HG02885 (cell line): Measurements from ENCODE around the gene ADM5.

ENCODE experiments used
- ATAC-seq: cut with Tn5 transposase; IDR thresholded peaks from one replicate; pipeline ENCODE4 v1.9.1; 2021; ENCODE audit warnings: mild to moderate bottlenecking; ENCODE audit not compliant: unreplicated experiment, poor library complexity

Gene ADM5

GRCh38 chr19:49679771-49680413 is 9.5 kb upstream of the ADM5 start:
- ATAC-seq = no peak

DNA sequence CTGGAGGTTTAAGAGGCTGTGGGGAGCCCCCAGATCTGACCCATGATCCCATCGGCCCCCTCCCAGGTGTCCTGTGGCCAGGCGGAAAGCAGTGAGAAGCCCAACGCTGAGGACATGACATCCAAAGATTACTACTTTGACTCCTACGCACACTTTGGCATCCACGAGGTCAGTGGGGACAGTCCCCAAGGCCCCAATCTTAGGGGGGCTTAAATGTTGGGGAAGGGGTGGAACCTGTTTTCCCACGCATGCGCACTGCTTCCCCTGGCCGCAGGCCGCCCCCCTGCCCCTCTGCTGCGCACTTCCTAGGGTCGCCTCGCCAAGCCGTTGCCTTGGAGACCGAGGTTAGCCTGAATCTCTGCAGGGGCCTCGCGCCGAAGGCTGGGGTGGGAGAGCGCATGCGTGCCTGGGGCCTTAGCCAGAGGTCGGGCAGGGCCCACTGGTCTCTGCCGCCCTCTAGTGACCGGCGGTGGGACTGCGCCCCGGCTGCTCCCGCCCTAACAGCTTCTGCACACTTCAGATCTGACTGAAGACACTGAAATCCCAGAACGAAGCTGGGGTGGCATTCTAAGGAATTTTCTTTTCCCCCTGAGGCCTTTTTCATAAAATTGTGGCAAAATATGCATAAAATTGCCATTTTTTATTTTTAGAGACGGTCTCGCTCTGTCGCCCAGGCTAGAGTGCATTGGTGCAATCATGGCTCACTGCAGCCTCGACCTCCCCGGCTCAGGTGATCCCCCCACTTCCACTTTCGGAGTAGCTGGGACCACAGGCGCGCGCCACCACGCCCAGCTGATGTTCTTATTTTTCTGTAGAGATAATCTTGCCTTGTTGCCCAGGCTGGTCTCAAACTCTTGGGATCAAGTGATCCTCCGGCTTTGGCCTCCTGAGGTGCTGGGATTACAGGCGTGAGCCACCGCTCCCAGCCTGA is 8.7 kb upstream of the ADM5 start:
- ATAC-seq = peak; percentile 22

DNA sequence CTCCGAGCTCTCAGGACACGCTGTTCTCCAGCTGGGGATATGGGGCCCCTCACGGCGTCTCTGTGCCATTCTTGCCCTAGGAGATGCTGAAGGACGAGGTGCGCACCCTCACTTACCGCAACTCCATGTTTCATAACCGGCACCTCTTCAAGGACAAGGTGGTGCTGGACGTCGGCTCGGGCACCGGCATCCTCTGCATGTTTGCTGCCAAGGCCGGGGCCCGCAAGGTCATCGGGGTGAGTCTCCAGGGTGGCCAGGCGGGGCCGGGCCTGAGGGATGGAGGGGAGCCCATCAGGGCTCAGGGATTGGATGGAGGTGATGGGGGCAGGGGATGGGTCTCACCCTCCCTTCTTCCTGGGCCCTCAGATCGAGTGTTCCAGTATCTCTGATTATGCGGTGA is 7.6 kb upstream of the ADM5 start:
- no peak for ATAC-seq

- no peak for ATAC-seq
Observed at GRCh38 chr19:49682274-49682673, 7.1 kb upstream of the ADM5 start.

DNA sequence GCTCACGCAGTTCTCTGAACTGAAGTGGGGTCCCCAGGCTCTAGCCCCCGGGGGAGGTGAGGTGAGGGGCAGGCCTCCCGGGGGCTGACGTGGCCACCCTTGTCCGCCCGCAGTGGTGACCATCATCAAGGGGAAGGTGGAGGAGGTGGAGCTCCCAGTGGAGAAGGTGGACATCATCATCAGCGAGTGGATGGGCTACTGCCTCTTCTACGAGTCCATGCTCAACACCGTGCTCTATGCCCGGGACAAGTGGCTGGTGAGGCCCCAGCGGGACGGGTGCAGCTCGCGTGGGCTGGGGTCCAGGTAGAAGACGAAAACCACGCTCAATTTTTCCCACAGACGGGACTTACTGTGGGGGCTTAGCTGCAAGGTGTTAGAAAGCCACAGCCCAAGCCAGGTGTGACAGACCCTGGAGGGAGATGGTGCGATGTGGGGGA is 5.6 kb upstream of the ADM5 start:
- no peak for ATAC-seq

- no peak for ATAC-seq
Observed at GRCh38 chr19:49684251-49684982, 5.0 kb upstream of the ADM5 start.

DNA sequence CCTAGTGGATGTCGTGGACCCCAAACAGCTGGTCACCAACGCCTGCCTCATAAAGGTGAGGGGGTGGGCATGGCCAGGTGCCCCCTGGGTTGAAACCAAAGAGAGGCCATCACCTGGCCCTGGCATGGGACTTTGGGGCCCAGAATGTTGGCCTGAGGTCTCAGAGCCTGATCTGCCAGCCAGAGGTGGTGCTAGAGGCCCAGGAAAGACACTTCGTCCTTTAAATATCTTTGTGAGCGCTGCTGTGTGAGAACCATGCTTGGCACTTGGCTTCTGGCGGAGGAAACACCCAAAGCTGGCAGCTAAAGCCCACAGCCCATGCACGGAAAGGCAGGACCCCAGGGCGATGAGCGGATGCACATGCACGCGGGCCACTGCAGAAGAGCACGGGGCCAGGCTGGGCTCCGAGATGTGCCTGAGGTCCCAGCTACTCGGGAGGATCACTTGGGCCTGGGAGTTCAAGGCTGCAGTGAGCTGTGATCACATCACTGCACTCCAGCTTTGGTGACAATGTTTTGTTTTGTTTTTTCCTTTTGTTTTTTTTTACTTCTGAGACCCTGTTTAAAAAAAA is 4.3 kb upstream of the ADM5 start:
- ATAC-seq = no peak

GRCh38 chr19:49685845-49686332 is 3.5 kb upstream of the ADM5 start:
- ATAC-seq = no peak

DNA sequence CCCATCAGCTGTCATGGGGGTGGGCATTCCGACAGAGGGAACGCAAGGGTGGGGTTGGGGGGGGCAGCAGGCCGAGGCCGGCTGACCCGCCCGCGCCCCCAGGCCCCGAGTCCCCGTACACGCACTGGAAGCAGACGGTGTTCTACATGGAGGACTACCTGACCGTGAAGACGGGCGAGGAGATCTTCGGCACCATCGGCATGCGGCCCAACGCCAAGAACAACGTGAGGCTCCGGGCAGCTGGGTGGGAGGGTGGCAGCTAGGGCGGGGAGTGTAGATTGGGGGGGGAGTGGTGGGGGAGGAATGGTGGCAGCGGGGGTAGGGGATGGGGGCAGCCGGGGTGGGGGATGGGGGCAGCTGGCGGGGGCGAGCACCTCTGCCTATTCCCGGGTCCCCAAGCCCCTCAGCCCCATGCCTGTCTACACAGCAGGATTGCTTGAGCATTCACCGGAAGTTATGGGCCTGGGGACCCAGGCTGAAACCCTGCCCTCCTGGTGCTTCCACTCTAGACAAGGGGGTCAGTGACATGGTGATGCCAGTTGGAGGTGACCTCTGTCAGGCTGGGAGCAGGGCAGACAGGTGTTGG is 2.8 kb upstream of the ADM5 start:
- ATAC-seq = no peak

- ATAC-seq = no peak
Observed at GRCh38 chr19:49687150-49687549, 2.2 kb upstream of the ADM5 start.

- ATAC-seq = no peak
Observed at GRCh38 chr19:49687566-49688316, 1.7 kb upstream of the ADM5 start.

- ATAC-seq = no peak
Observed at GRCh38 chr19:49688531-49689132, 762 bp upstream of the ADM5 start.

DNA sequence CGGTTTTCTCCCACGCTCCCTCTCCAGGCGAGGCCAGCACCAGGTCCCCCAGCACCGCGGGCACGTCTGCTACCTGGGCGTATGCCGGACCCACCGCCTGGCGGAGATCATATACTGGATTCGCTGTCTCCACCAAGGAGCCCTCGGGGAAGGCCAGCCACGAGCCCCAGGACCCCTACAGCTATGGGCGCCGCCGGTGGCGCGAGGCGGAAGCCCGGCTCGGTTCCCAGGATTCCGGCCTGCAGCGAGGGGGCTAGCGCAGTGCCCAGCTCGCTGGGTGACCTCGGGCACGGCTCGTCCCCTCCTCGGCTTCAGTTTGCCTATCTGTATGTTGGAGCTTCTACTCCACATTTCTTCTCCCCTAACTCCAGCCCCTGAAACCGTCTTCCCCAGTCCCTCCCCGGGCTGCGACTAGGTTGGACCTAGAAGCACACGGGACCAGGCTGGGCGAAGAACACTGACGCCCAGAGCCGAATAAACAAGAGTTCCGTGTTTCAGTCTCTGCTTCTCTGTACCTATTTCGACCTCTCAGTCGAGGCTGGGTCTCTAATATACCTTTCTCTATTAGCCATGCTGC is 773 bp downstream of the ADM5 start:
- ATAC-seq = no peak

- ATAC-seq = no peak
Observed at GRCh38 chr19:49690656-49691242, 1.4 kb downstream of the ADM5 start, which contains the start of gene CPT1C. Gene CPT1C (plus strand): TSS chr19:49691116. CDS start chr19:49692253, 1,137 bp downstream.

DNA sequence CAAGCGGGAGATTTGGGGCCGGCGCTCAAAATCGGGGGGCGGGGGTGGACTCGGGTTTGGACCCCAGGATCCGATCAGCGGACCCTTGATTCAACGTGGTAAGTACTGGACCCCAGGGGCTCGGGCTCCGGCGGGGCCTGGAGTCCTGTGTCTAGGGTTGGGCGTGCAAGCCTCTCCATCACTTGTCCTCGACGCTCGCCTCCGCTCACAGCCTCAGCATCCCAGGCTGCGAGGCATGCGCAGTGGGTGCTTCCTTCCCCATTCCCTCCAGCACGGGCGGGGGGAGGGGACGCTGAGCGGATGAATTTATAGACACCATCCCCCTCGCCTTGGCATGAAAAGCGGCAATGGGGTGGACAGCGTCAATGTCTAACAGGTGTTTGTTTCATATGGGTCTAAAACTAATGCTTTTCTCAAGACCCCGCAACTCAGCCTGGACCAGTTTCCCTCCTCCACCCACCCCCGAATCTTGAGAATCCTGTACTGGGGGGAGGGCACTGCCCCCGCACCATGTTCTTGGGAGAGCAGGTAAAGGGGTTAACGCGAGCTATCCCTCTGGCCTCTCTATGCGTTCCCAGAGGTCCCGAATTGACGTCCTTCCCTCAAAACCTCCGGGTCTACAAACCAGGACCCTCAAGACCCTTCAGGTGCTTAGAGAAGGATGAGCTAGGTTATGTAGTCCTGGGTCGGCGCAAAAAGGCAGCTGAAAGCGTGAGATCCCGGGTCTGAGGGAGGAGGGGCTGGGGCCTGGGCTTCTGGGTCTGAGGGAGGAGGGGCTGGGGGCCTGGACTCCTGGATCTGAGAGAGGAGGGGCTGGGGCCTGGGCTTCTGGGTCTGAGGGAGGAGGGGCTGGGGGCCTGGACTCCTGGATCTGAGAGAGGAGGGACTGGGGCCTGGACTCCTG is 2.1 kb downstream of the ADM5 start:
- no peak for ATAC-seq

DNA sequence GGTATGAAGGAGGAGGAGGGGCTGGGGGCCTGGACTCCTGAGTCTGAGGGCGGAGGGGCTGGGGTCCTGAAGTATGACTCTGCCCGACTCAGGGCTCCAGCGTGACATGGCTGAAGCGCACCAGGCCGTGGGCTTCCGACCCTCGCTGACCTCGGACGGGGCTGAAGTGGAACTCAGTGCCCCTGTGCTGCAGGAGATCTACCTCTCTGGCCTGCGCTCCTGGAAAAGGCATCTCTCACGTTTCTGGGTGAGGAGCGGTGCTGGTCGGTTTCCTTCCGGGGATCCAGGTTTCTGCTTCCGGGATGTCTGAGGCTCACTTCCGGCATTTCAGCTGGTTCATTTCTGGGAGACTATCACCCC is 2.7 kb downstream of the ADM5 start:
- ATAC-seq = no peak

DNA sequence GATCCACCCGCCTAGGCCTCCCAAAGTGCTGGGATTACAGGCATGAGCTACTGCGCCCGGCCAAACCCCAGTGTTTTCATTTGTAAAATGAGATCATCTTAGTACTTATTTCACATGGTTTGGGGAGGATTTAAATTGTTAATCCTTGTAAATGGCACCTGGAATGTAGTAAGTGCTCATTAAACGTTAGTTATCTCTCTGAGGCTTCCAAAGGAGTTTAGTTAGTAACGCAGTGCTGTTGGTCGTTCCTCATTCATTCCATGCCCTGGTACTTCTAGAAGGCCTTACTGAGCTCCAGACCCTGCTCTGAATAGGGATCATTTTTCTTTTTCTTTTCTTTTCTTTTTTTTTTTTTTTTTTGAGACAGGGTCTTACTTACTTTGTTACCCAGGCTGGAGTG is 6.7 kb downstream of the ADM5 start:
- no peak for ATAC-seq
